K562 (cell line): Measurements from ENCODE around the gene FTH1. TPM values are rescaled to one million over a fixed set of nuclear protein-coding genes. Genes with fewer than 3 reads are reported as not detected.
A peak's percentile ranks its signal among the peaks of the same experiment; 100 is the strongest.

Experiments
- ARID3A ChIP-seq: IDR thresholded peaks from 2 replicates; pipeline ENCODE4 v1.6.1; 2012; ENCODE audit warnings: low read depth, low read length, improper control_type of control experiment, borderline replicate concordance
- ETV6 ChIP-seq, 3 experiments: fragments of 150-350 bp in 1 of 3; sonication (generic) in 1 of 3; formaldehyde crosslinking in 1 of 3; IDR thresholded peaks; 2 replicates each; pipeline versions ENCODE4 v1.6.1 to v1.8.0; 2014 to 2022; ENCODE audit warnings: borderline replicate concordance in 2 of 3, low read depth in 2 of 3, antibody characterized with exemption in 1 of 3, low read length in 1 of 3, mild to moderate bottlenecking in 1 of 3, missing genetic modification reagents in 1 of 3
- KDM1A ChIP-seq, 2 experiments: fragments of 450-650 bp; IDR thresholded peaks; 2 replicates each; pipeline ENCODE4 v1.6.1; 2016; ENCODE audit warnings: mild to moderate bottlenecking in 2 of 2
- MAZ ChIP-seq, 2 experiments: fragments of 450-650 bp in 1 of 2; sonication (generic) in 1 of 2; formaldehyde crosslinking; IDR thresholded peaks in 1 of 2; conservative IDR thresholded peaks in 1 of 2; 2 replicates each; pipeline versions ENCODE4 v1.4.0 to v1.5.0; 2020; ENCODE audit warnings: mild to moderate bottlenecking in 1 of 2, missing genetic modification reagents in 1 of 2
- PHF21A ChIP-seq: fragments of 450-650 bp; IDR thresholded peaks from 2 replicates; pipeline ENCODE4 v1.6.1; 2017; ENCODE audit warnings: low read depth, borderline replicate concordance
- PYGO2 ChIP-seq: fragments of 450-650 bp; IDR thresholded peaks from 2 replicates; pipeline ENCODE4 v1.6.1; 2016; ENCODE audit warnings: mild to moderate bottlenecking, missing genetic modification characterization, moderate library complexity, missing compliant biosample characterization
- RAD51 ChIP-seq: fragments of 450-650 bp; IDR thresholded peaks from 2 replicates; pipeline ENCODE4 v1.7.1; 2016; ENCODE audit warnings: low read depth, mild to moderate bottlenecking, borderline replicate concordance
- SIRT6 ChIP-seq: IDR thresholded peaks from one replicate; pipeline ENCODE4 v1.6.1; 2012; ENCODE audit warnings: low read depth, mild to moderate bottlenecking, control low read depth, inconsistent platforms, low read length, moderate library complexity
- SMAD1 ChIP-seq: fragments of 150-350 bp; IDR thresholded peaks from 2 replicates; pipeline ENCODE4 v1.6.1; 2014; ENCODE audit warnings: low read length, low read depth; ENCODE audit not compliant: partially characterized antibody
- SMC3 ChIP-seq: conservative IDR thresholded peaks from 2 replicates; pipeline ENCODE4 v1.6.1; 2011; ENCODE audit warnings: low read depth, low read length, improper control_type of control experiment; ENCODE audit not compliant: insufficient read depth
- TCFL5 ChIP-seq: fragments of 250-450 bp; sonication (Bioruptor Pico); conservative IDR thresholded peaks from 2 replicates; pipeline ENCODE4 v1.6.1; 2021; ENCODE audit warnings: mild to moderate bottlenecking, moderate library complexity, matching md5 sums
- UBTF ChIP-seq, 2 experiments: IDR thresholded peaks; 2 replicates each; pipeline ENCODE4 v1.6.1; 2012; ENCODE audit warnings: improper control_type of control experiment in 2 of 2, low read depth in 2 of 2, low read length in 2 of 2, borderline replicate concordance in 1 of 2
- ZBTB17 ChIP-seq: fragments of 450-650 bp; formaldehyde crosslinking; IDR thresholded peaks from 2 replicates; pipeline ENCODE4 v1.4.0; 2020; ENCODE audit warnings: mild to moderate bottlenecking
- ZNF239 ChIP-seq: fragments of 250-450 bp; sonication (Bioruptor Pico); IDR thresholded peaks from 2 replicates; pipeline ENCODE4 v1.4.0; 2020; ENCODE audit warnings: mild to moderate bottlenecking
- ZNF512 ChIP-seq: IDR thresholded peaks from 2 replicates; pipeline ENCODE4 v1.6.1; 2016; ENCODE audit warnings: missing genetic modification characterization, missing compliant biosample characterization
- ZNF518B ChIP-seq: fragments of 250-450 bp; sonication (Bioruptor Pico); IDR thresholded peaks from 2 replicates; pipeline ENCODE4 v1.5.0; 2021; ENCODE audit warnings: mild to moderate bottlenecking, moderate library complexity
- ZNF696 ChIP-seq: fragments of 250-450 bp; sonication (Bioruptor Pico); conservative IDR thresholded peaks from 2 replicates; pipeline ENCODE4 v1.4.0; 2020; ENCODE audit warnings: mild to moderate bottlenecking, moderate library complexity
- polyA plus RNA-seq, 8 experiments: library from polyadenylated mRNA; depleted of rRNA in 4 of 8; stranded (reverse) in 5 of 8; unstranded in 3 of 8; fragments of >200 nt; fragmentation: Nextera tagmentation in 2 of 8; fragmentation: Illumina TruSeq in 1 of 8; extraction: Ambion mirVana in 2 of 8; extraction: Trizol in 1 of 8; gene quantifications; 2 replicates each; pipeline versions ENCODE4 v1.2.1 to v1.2.3, GENCODE V29; 2011 to 2014; ENCODE audit warnings: inconsistent platforms in 1 of 8, missing spikeins in 1 of 8
- total RNA-seq, 7 experiments: library from RNA; depleted of rRNA in 6 of 7; stranded (reverse); fragments of >200 nt in 6 of 7; fragmentation: Illumina TruSeq in 2 of 7; extraction: Trizol in 2 of 7; gene quantifications; 2 replicates each; pipeline versions ENCODE4 v1.2.1 to v1.2.3, GENCODE V29; 2011 to 2021; ENCODE audit warnings: low replicate concordance in 1 of 7

The FTH1 gene
- total and polyA plus RNA-seq, 9 of the 15 experiments (the other 6 are each of a cell fraction or from before 2014, with no cell fraction given): 370 to 3,146 (median 802) TPM

- TF ChIP-seq ZNF696 (CRISPR knock-in tag) (no peak), ETV6 (IDR thresholded peaks at IDR 0.05; ENCODE audit: borderline replicate concordance in 1 of 2, low read depth in 2 of 2, low read length in 1 of 2) (no peak), ETV6 (CRISPR knock-in tag; IDR thresholded peaks at IDR 0.05; ENCODE audit: borderline replicate concordance) (no peak), TCFL5 (no peak), MAZ (CRISPR knock-in tag; conservative IDR thresholded peaks at IDR 0.05 in 1 of 2, IDR thresholded peaks at IDR 0.05 in 1 of 2) (0 out of 4 replicates have a peak, but pooled peaks of 1 of the 2 experiments have one; percentile 51), RAD51 (no peak), ZNF239 (CRISPR knock-in tag) (no peak), ZNF512 (tag) (no peak), SMC3 (peak; percentile 58), ARID3A (peak; percentile 85), KDM1A (IDR thresholded peaks at IDR 0.05) (peak; percentile 63 to 64; a peak in 2 of 4 replicates), PHF21A (no peak), SIRT6 (no peak), SMAD1 (no peak), PYGO2 (no peak), ZBTB17 (CRISPR knock-in tag) (no peak), ZNF518B (CRISPR knock-in tag) (no peak), UBTF (IDR thresholded peaks at IDR 0.05; ENCODE audit: borderline replicate concordance in 1 of 2, low read depth in 2 of 2, low read length in 2 of 2) (0 out of 4 replicates have a peak, but pooled peaks of 1 of the 2 experiments have one; percentile 27)
Observed at GRCh38 chr11:61954106-61954850, 13.2 kb downstream of the FTH1 start (continued).
